HEK293 (cell line): ENCODE data around the gene NUDT6.

Experiments
- CTCF ChIA-PET: fragments of 350-600 bp; formaldehyde crosslinking; extraction: SDS; loops from one replicate; lab custom pipeline; 2021; ENCODE audit warnings: antibody characterized with exemption; lab: Yijun Ruan, JAX
- POLR2A ChIA-PET: fragments of 300-600 bp; formaldehyde crosslinking; extraction: SDS; loops from one replicate; lab custom pipeline; 2020; ENCODE audit warnings: antibody characterized with exemption, inconsistent platforms; lab: Yijun Ruan, JAX
- H3K27ac ChIP-seq: fragments of 200-500 bp; sonication (Bioruptor generic); 2 replicates; pipeline ENCODE4 v1.5.1; 2014; ENCODE audit warnings: low read depth, low read length, control low read depth, inconsistent platforms; ENCODE audit errors: extremely low read depth
- H3K36me3 ChIP-seq, 2 experiments: fragments of 200-500 bp in 1 of 2; sonication (Bioruptor generic) in 1 of 2; 1 replicate in 1 of 2; 2 replicates in 1 of 2; pipeline ENCODE4 v1.5.1; 2014 to 2017; ENCODE audit warnings: inconsistent platforms in 2 of 2, low read length in 2 of 2; ENCODE audit not compliant: control insufficient read depth in 2 of 2, insufficient read depth in 1 of 2
- H3K4me1 ChIP-seq: fragments of 200-500 bp; sonication (Bioruptor generic); 2 replicates; pipeline ENCODE4 v1.5.1; 2014; ENCODE audit warnings: mild to moderate bottlenecking, low read length, inconsistent platforms; ENCODE audit not compliant: control insufficient read depth, insufficient read depth
- H3K4me3 ChIP-seq: 2 replicates; pipeline ENCODE4 v1.5.1; 2011; ENCODE audit warnings: low read depth, mild to moderate bottlenecking, control low read depth, low read length, moderate library complexity
- H3K9me3 ChIP-seq: fragments of 200-500 bp; sonication (Bioruptor generic); 2 replicates; pipeline ENCODE4 v1.5.1; 2014; ENCODE audit warnings: low read depth, low read length, inconsistent platforms; ENCODE audit not compliant: control insufficient read depth, insufficient read depth
- EGR2 ChIP-seq: fragments of 450-650 bp; formaldehyde crosslinking; IDR thresholded peaks from 2 replicates; pipeline ENCODE4 v1.5.1; 2016; ENCODE audit warnings: low read depth, missing biosample characterization, missing genetic modification characterization
- GFI1B ChIP-seq: fragments of 450-650 bp; formaldehyde crosslinking; IDR thresholded peaks from 2 replicates; pipeline ENCODE4 v1.5.1; 2016; ENCODE audit warnings: missing biosample characterization, missing genetic modification characterization
- KLF10 ChIP-seq: fragments of 450-650 bp; IDR thresholded peaks from 2 replicates; pipeline ENCODE4 v1.5.1; 2018; ENCODE audit warnings: missing biosample characterization, mild to moderate bottlenecking, missing genetic modification characterization
- PATZ1 ChIP-seq: fragments of 450-650 bp; formaldehyde crosslinking; IDR thresholded peaks from 2 replicates; pipeline ENCODE4 v1.5.1; 2016; ENCODE audit warnings: missing biosample characterization, missing genetic modification characterization
- PBX3 ChIP-seq: sonication (generic); formaldehyde crosslinking; IDR thresholded peaks from 2 replicates; pipeline ENCODE4 v1.8.1; 2022; ENCODE audit warnings: mild to moderate bottlenecking, moderate library complexity, missing genetic modification reagents
- SALL2 ChIP-seq: fragments of 450-650 bp; formaldehyde crosslinking; IDR thresholded peaks from 2 replicates; pipeline ENCODE4 v1.5.0; 2017; ENCODE audit warnings: missing biosample characterization, mild to moderate bottlenecking, missing genetic modification characterization, borderline replicate concordance
- ZNF114 ChIP-seq: fragments of 450-650 bp; formaldehyde crosslinking; IDR thresholded peaks from 2 replicates; pipeline ENCODE4 v1.5.0; 2017; ENCODE audit warnings: missing biosample characterization, missing genetic modification characterization
- ZNF121 ChIP-seq: fragments of 450-650 bp; formaldehyde crosslinking; IDR thresholded peaks from 2 replicates; pipeline ENCODE4 v1.5.1; 2016; ENCODE audit warnings: missing biosample characterization, missing genetic modification characterization
- ZNF138 ChIP-seq: fragments of 450-650 bp; formaldehyde crosslinking; IDR thresholded peaks from 2 replicates; pipeline ENCODE4 v1.5.1; 2016; ENCODE audit warnings: missing biosample characterization, missing genetic modification characterization, borderline replicate concordance
- ZNF19 ChIP-seq: fragments of 450-650 bp; formaldehyde crosslinking; IDR thresholded peaks from 2 replicates; pipeline ENCODE4; 2016; ENCODE audit warnings: missing biosample characterization, missing genetic modification characterization, low read depth
- ZNF362 ChIP-seq: fragments of 450-650 bp; formaldehyde crosslinking; IDR thresholded peaks from 2 replicates; pipeline ENCODE4 v1.5.1; 2016; ENCODE audit warnings: missing biosample characterization, missing genetic modification characterization
- ZNF391 ChIP-seq: fragments of 450-650 bp; formaldehyde crosslinking; IDR thresholded peaks from 2 replicates; pipeline ENCODE4 v1.5.1; 2016; ENCODE audit warnings: low read depth, missing biosample characterization, missing genetic modification characterization, borderline replicate concordance
- ZNF529 ChIP-seq: fragments of 450-650 bp; formaldehyde crosslinking; IDR thresholded peaks from 2 replicates; pipeline ENCODE4 v1.5.1; 2017; ENCODE audit warnings: missing genetic modification characterization, missing biosample characterization; ENCODE audit not compliant: insufficient replicate concordance
- ZNF548 ChIP-seq: fragments of 450-650 bp; formaldehyde crosslinking; IDR thresholded peaks from 2 replicates; pipeline ENCODE4 v1.5.1; 2016; ENCODE audit warnings: missing biosample characterization, missing genetic modification characterization
- ZNF624 ChIP-seq: fragments of 450-650 bp; formaldehyde crosslinking; IDR thresholded peaks from 2 replicates; pipeline ENCODE4 v1.5.1; 2017; ENCODE audit warnings: missing biosample characterization, missing genetic modification characterization
- ZNF645 ChIP-seq: fragments of 450-650 bp; formaldehyde crosslinking; IDR thresholded peaks from 2 replicates; pipeline ENCODE4; 2016; ENCODE audit warnings: missing biosample characterization, missing genetic modification characterization
- ZNF704 ChIP-seq: fragments of 450-650 bp; formaldehyde crosslinking; IDR thresholded peaks from 2 replicates; pipeline ENCODE4 v1.5.1; 2016; ENCODE audit warnings: missing biosample characterization, missing genetic modification characterization
- ZNF747 ChIP-seq: fragments of 450-650 bp; formaldehyde crosslinking; IDR thresholded peaks from 2 replicates; pipeline ENCODE4 v1.5.1; 2016; ENCODE audit warnings: missing biosample characterization, missing genetic modification characterization
- ZNF768 ChIP-seq: fragments of 450-650 bp; formaldehyde crosslinking; IDR thresholded peaks from 2 replicates; pipeline ENCODE4 v1.5.1; 2018; ENCODE audit warnings: missing biosample characterization, mild to moderate bottlenecking, missing genetic modification characterization
- TF ChIP-seq, protein P1 (sequence below): fragments of 450-650 bp; IDR thresholded peaks from 2 replicates; pipeline ENCODE4 v1.5.1; 2018; ENCODE audit warnings: missing biosample characterization, mild to moderate bottlenecking, missing genetic modification characterization

The NUDT6 gene

GRCh38 chr4:122908223-122908622 is 14.2 kb downstream of the NUDT6 start:
- Histone ChIP-seq H3K4me3 (no peak overlapping the region), H3K27ac (no peak overlapping the region), H3K9me3 (no peaks in the 10 kb centered on the region), H3K36me3 (peaks cover 0 to 11% of the 10 kb centered on the region in 2 experiments; a peak in 1 of 3 replicates)
- POLR2A ChIA-PET: no interaction called here
- TF ChIP-seq ZNF768 (tag by site-specific recombination) (no peak), ZNF704 (tag by site-specific recombination) (no peak), PBX3 (no peak), KLF10 (no peak), ZNF624 (tag by site-specific recombination) (no peak), ZNF391 (tag by site-specific recombination) (no peak), EGR2 (no peak), PATZ1 (tag by site-specific recombination) (no peak), ZNF19 (tag by site-specific recombination) (no peak)
- TF ChIP-seq, all 188 proteins: peak for 0
- CTCF ChIA-PET: no interaction called here
- no peaks in the 10 kb centered on the region for H3K4me1 ChIP-seq

DNA sequence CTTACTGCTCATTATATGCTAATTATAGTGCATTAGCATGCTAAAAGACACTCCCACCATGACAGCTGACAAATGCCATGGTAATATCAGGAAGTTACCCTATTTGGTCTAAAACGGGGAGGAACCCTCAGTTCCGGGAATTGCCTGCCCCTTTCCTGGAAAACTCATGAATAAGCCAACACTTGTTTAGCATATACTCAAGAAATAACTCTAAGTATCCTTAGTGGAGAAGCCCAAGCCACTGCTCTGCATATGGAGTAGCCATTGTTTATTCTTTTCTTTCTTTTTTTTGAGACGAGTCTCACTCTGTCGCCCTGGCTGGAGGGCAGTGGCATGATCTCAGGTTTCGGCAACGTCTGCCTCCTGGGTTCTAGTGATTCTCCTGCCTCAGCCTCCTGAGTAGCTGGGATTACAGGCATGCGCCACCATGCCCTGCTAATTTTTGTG is 15.5 kb downstream of the NUDT6 start:
- POLR2A ChIA-PET: no interaction called here
- H3K4me3 ChIP-seq: no peak overlapping the region

More for the DNA sequence above, 15.5 kb downstream of the NUDT6 start:
- TF ChIP-seq ZNF645 (tag by site-specific recombination) (no peak), ZNF529 (no peak), ZNF114 (tag by site-specific recombination) (no peak), ZNF362 (tag by site-specific recombination) (no peak), ZNF121 (tag by site-specific recombination) (no peak), SALL2 (tag by site-specific recombination) (no peak), ZNF138 (tag by site-specific recombination) (no peak), GFI1B (tag by site-specific recombination) (no peak), ZNF747 (no peak), ZNF548 (no peak)
- TF ChIP-seq, protein P1, sequence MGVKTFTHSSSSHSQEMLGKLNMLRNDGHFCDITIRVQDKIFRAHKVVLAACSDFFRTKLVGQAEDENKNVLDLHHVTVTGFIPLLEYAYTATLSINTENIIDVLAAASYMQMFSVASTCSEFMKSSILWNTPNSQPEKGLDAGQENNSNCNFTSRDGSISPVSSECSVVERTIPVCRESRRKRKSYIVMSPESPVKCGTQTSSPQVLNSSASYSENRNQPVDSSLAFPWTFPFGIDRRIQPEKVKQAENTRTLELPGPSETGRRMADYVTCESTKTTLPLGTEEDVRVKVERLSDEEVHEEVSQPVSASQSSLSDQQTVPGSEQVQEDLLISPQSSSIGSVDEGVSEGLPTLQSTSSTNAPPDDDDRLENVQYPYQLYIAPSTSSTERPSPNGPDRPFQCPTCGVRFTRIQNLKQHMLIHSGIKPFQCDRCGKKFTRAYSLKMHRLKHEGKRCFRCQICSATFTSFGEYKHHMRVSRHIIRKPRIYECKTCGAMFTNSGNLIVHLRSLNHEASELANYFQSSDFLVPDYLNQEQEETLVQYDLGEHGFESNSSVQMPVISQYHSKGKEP (tag by site-specific recombination): no peak
- Histone ChIP-seq H3K9me3 (no peaks in the 10 kb centered on the region), H3K4me1 (no peaks in the 10 kb centered on the region), H3K36me3 (peaks cover 0 to 6% of the 10 kb centered on the region in 2 experiments; a peak in 1 of 3 replicates), H3K27ac (no peak overlapping the region)
- CTCF ChIA-PET: no interaction called here
